NT2/D1 (cell line): ENCODE data around the gene MAGI2.

ENCODE experiments used
- SUZ12 ChIP-seq: IDR thresholded peaks from 2 replicates; pipeline ENCODE4 v1.6.1; 2011; ENCODE audit not compliant: insufficient read length, insufficient read depth; ENCODE audit errors: extremely low read depth
- YY1 ChIP-seq: IDR thresholded peaks from 2 replicates; pipeline ENCODE4 v1.6.1; 2011; ENCODE audit not compliant: insufficient read length, insufficient read depth

- no peak for TF ChIP-seq YY1
- no peak for TF ChIP-seq SUZ12
Measured at GRCh38 chr7:78770422-78771410, 682.8 kb downstream of the MAGI2 start.
